Upper lobe of left lung (tissue), 6 donors: ENCODE measurements around the gene OR52A1. TPM values are rescaled to one million over a fixed set of nuclear protein-coding genes. Genes with fewer than 3 reads are reported as not detected.

Source experiments
- ATAC-seq, 2 donors: fragments of 200-7000 bp; cut with Tn5 transposase; one replicate each; pipeline ENCODE4 v1.9.1; 2022; ENCODE audit warnings: mild to moderate bottlenecking in 2 of 2, moderate library complexity in 2 of 2; ENCODE audit not compliant: low FRiP score in 2 of 2
- DNase-seq, 2 donors: peaks; one replicate each; pipeline ENCODE4 v3.0.0-alpha.2; 2019 to 2020
- H3K27ac ChIP-seq, 4 donors: fragments of 200-600 bp; sonication (generic); one replicate each; pipeline ENCODE4 v1.5.1; 2016 to 2019
- H3K27me3 ChIP-seq, 4 donors: fragments of 200-600 bp; sonication (generic); one replicate each; pipeline ENCODE4 v1.5.1; 2017 to 2019
- H3K36me3 ChIP-seq, 4 donors: fragments of 200-600 bp; sonication (generic); one replicate each; pipeline ENCODE4 v1.5.1; 2016 to 2019
- H3K4me1 ChIP-seq, 4 donors: fragments of 200-600 bp; sonication (generic); one replicate each; pipeline ENCODE4 v1.5.1; 2018 to 2019
- H3K4me3 ChIP-seq, 4 donors: fragments of 200-600 bp; sonication (generic); one replicate each; pipeline ENCODE4 v1.5.1; 2017 to 2019; ENCODE audit warnings: mild to moderate bottlenecking in 2 of 4, moderate library complexity in 1 of 4
- H3K9me3 ChIP-seq, 4 donors: fragments of 200-600 bp; sonication (generic); one replicate each; pipeline ENCODE4 v1.5.1; 2018 to 2019
- CTCF ChIP-seq, 6 experiments: fragments of 450-650 bp in 4 of 6; fragments of 200-600 bp in 2 of 6; sonication (generic) in 2 of 6; IDR thresholded peaks; one replicate each; pipeline ENCODE4 v1.5.1; 2016 to 2019; ENCODE audit warnings: antibody characterized with exemption in 6 of 6
- EP300 ChIP-seq, 4 donors: sonication (generic); formaldehyde crosslinking; IDR thresholded peaks; one replicate each; pipeline ENCODE4 v1.5.1; 2017; ENCODE audit warnings: antibody characterized with exemption in 4 of 4, control low read depth in 2 of 4
- POLR2A ChIP-seq, 4 donors: fragments of 450-650 bp; IDR thresholded peaks; one replicate each; pipeline ENCODE4 v1.5.1; 2016 to 2017; ENCODE audit warnings: antibody characterized with exemption in 4 of 4, mild to moderate bottlenecking in 2 of 4
- POLR2AphosphoS5 ChIP-seq, 2 donors: sonication (generic); formaldehyde crosslinking; IDR thresholded peaks; one replicate each; pipeline ENCODE4 v1.5.1; 2017; ENCODE audit warnings: antibody characterized with exemption in 2 of 2
- WGBS, 2 donors: methylation state at CpG; one replicate each; pipeline ENCODE4 v1.1.5; 2017 to 2018; 5-methylcytosine and 5-hydroxymethylcytosine counted together
- total RNA-seq, 6 donors: library from RNA; depleted of rRNA in 4 of 6; stranded (reverse); fragments of >200 nt in 4 of 6; gene quantifications; one replicate each; pipeline versions ENCODE4 v1.1.0 to v1.2.1, GENCODE V29; 2016 to 2021
- donor health status: DM: no; HTN: no; CAD: no; lungs with moderate emphysema.
- donor health status: DM: no; HTN: yes; CAD: no; lungs with severe emphysema.

OR52A1 gene
- total RNA-seq, 6 donors from 2014 or later = not detected

- Histone ChIP-seq H3K36me3 (no peaks in the 10 kb centered on the region), H3K4me1 (no peaks in the 10 kb centered on the region), H3K27ac (no peak overlapping the region), H3K27me3 (no peaks in the 10 kb centered on the region), H3K4me3 (no peak overlapping the region), H3K9me3 (no peaks in the 10 kb centered on the region)
- TF ChIP-seq CTCF (IDR thresholded peaks at IDR 0.05) = peak; percentile 54 to 72 (median 66)
- TF ChIP-seq POLR2AphosphoS5 (IDR thresholded peaks at IDR 0.05) = no peak
- TF ChIP-seq EP300 (IDR thresholded peaks at IDR 0.05) = no peak
- ATAC-seq (peak in 1 of 2 donors; percentile 81), DNase-seq (peak in 1 of 2 donors; percentile 38)
- WGBS, 2 donors = 4 to 9% methylated on average over 4 of the region's 4 CpGs
These were observed 30.6 kb downstream of the OR52A1 start for GRCh38 chr11:5123802-5124521.

- DNase-seq (no peak), ATAC-seq (no peak)
- no peak for TF ChIP-seq EP300 (IDR thresholded peaks at IDR 0.05)
- Histone ChIP-seq H3K4me3 (no peak overlapping the region), H3K36me3 (no peaks in the 10 kb centered on the region), H3K27ac (no peak overlapping the region), H3K4me1 (no peaks in the 10 kb centered on the region), H3K27me3 (no peaks in the 10 kb centered on the region), H3K9me3 (no peaks in the 10 kb centered on the region)
- WGBS, 2 donors = 74 to 84% methylated on average over 1 of the region's 1 CpG
These were observed 35.7 kb downstream of the OR52A1 start for GRCh38 chr11:5118893-5119292.

- TF ChIP-seq POLR2AphosphoS5 (IDR thresholded peaks at IDR 0.05) = no peak
- TF ChIP-seq POLR2A (IDR thresholded peaks at IDR 0.05) = no peak
- no peak for TF ChIP-seq EP300 (IDR thresholded peaks at IDR 0.05)
- no peak for TF ChIP-seq CTCF (IDR thresholded peaks at IDR 0.05)
- Histone ChIP-seq H3K27ac (no peak overlapping the region), H3K36me3 (no peaks in the 10 kb centered on the region), H3K9me3 (no peaks in the 10 kb centered on the region), H3K4me1 (no peaks in the 10 kb centered on the region), H3K27me3 (no peaks in the 10 kb centered on the region), H3K4me3 (no peak overlapping the region)
- ATAC-seq (no peak), DNase-seq (no peak)
These were observed 37.0 kb downstream of the OR52A1 start for GRCh38 chr11:5117588-5117987.

GRCh38 chr11:5115339-5115738 lies 39.2 kb downstream of the OR52A1 start:
- no peak for DNase-seq
- WGBS, 2 donors = 73 to 77% methylated on average over 3 of the region's 3 CpGs
- ATAC-seq = no peak
- TF ChIP-seq POLR2A (IDR thresholded peaks at IDR 0.05) = no peak
- Histone ChIP-seq H3K4me1 (no peaks in the 10 kb centered on the region), H3K27me3 (no peaks in the 10 kb centered on the region), H3K36me3 (no peaks in the 10 kb centered on the region), H3K4me3 (no peak overlapping the region), H3K9me3 (no peaks in the 10 kb centered on the region), H3K27ac (no peak overlapping the region)

GRCh38 chr11:5107285-5107684 lies 47.3 kb downstream of the OR52A1 start:
- no peaks in the 10 kb centered on the region for H3K27me3 ChIP-seq
- WGBS, 2 donors = 71% methylated on average over 3 of the region's 3 CpGs
- no peak for DNase-seq
- ATAC-seq = no peak
- no peaks in the 10 kb centered on the region for H3K9me3 ChIP-seq
- H3K4me1 ChIP-seq = no peaks in the 10 kb centered on the region
- no peak overlapping the region for H3K27ac ChIP-seq
- TF ChIP-seq POLR2A (IDR thresholded peaks at IDR 0.05) (no peak), EP300 (IDR thresholded peaks at IDR 0.05) (no peak), POLR2AphosphoS5 (IDR thresholded peaks at IDR 0.05) (no peak), CTCF (IDR thresholded peaks at IDR 0.05) (no peak)
- no peak overlapping the region for H3K4me3 ChIP-seq
- no peaks in the 10 kb centered on the region for H3K36me3 ChIP-seq

GRCh38 chr11:5103066-5103465 lies 51.5 kb downstream of the OR52A1 start:
- Histone ChIP-seq H3K27me3 (no peaks in the 10 kb centered on the region), H3K9me3 (no peaks in the 10 kb centered on the region), H3K27ac (no peak overlapping the region), H3K36me3 (no peaks in the 10 kb centered on the region), H3K4me1 (no peaks in the 10 kb centered on the region), H3K4me3 (no peak overlapping the region)
- DNase-seq (no peak), ATAC-seq (no peak)
- no peak for TF ChIP-seq POLR2A (IDR thresholded peaks at IDR 0.05)
